Progenitor cell of endocrine pancreas (in vitro differentiated cells): Measurements from ENCODE around the gene CKB. TPM values are rescaled to one million over a fixed set of nuclear protein-coding genes. Genes with fewer than 3 reads are reported as not detected.
A peak's percentile ranks its signal among the peaks of the same experiment; 100 is the strongest.

Source experiments
- DNase-seq: peaks from one replicate; pipeline ENCODE4 v3.0.0; 2021; ENCODE audit warnings: low spot score; ENCODE audit not compliant: unreplicated experiment
- H3K27ac Mint-ChIP-seq: 2 replicates; pipeline ENCODE4 v1.8.0; 2021; ENCODE audit warnings: mild to moderate bottlenecking, moderate library complexity, mixed read lengths
- H3K27me3 Mint-ChIP-seq: 2 replicates; pipeline ENCODE4 v1.8.0; 2021; ENCODE audit warnings: mixed read lengths
- H3K36me3 Mint-ChIP-seq: 2 replicates; pipeline ENCODE4 v1.8.0; 2022; ENCODE audit warnings: mixed read lengths; ENCODE audit not compliant: insufficient read depth
- H3K4me1 Mint-ChIP-seq: 2 replicates; pipeline ENCODE4 v1.8.0; 2021; ENCODE audit warnings: low read depth, mixed read lengths
- H3K4me3 Mint-ChIP-seq: 2 replicates; pipeline ENCODE4 v1.8.0; 2021; ENCODE audit warnings: low read depth, mild to moderate bottlenecking, moderate library complexity, mixed read lengths
- H3K9me3 Mint-ChIP-seq: 2 replicates; pipeline ENCODE4 v1.8.0; 2021; ENCODE audit warnings: low read depth, mixed read lengths
- total RNA-seq: library from RNA; stranded (reverse); gene quantifications from 2 replicates; pipeline ENCODE4 v1.2.1, GENCODE V29; 2021
- TF ChIP-seq, protein P1 (sequence below): fragments of 200-600 bp; sonication (generic); IDR thresholded peaks from one replicate; pipeline ENCODE4 v1.5.0; 2021; ENCODE audit warnings: antibody characterized with exemption, mild to moderate bottlenecking; ENCODE audit not compliant: unreplicated experiment

Gene CKB
- total RNA-seq, 1 donor from 2014 or later = 983 TPM

DNA sequence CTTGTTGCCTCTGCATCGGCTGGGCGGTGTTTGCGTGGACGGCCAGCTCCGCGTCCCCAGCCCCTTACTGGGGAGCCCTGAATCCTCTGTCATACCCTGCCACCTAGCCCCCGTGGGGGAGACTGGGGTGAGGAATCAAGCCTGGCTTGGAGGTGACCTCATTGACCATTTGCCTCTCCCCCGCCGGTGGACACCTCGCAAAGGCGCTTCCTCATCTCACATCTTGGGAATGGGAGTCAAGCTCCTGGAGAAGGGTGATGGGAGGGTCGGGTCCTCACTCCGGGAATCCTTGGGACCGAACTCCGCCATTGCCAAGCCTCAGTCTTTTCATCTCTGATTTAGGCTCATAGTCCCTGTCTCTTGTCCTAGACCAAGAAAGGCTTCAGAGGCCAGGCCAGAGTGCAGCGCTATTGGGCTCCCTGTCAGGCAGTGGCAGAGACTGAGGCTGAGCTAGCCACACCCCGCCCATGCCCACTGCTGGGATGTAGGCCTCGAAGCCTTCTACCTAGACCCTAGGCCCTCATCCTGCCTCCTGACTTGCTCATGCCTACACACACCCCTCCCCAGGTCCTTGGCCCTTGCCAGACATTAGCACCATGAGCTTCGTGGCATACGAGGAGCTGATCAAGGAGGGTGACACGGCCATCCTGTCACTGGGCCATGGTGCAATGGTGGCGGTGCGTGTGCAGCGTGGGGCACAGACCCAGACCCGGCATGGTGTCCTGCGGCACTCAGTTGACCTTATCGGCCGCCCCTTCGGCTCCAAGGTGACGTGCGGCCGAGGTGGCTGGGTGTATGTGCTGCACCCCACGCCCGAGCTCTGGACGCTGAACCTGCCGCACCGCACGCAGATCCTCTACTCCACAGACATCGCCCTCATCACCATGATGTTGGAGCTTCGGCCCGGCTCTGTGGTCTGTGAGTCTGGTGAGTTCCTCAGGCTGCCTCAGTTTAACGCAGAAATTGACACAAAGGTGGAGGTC lies 7.0 kb upstream of the CKB start:
- Mint-ChIP-seq H3K9me3 (no peaks in the 10 kb centered on the region), H3K4me3 (peak overlapping the region; percentile 89), H3K27me3 (no peaks in the 10 kb centered on the region), H3K4me1 (peaks cover 37% of the 10 kb centered on the region), H3K36me3 (no peaks in the 10 kb centered on the region), H3K27ac (peak overlapping the region; percentile 89)
- no peak for DNase-seq
- TF ChIP-seq, protein P1, sequence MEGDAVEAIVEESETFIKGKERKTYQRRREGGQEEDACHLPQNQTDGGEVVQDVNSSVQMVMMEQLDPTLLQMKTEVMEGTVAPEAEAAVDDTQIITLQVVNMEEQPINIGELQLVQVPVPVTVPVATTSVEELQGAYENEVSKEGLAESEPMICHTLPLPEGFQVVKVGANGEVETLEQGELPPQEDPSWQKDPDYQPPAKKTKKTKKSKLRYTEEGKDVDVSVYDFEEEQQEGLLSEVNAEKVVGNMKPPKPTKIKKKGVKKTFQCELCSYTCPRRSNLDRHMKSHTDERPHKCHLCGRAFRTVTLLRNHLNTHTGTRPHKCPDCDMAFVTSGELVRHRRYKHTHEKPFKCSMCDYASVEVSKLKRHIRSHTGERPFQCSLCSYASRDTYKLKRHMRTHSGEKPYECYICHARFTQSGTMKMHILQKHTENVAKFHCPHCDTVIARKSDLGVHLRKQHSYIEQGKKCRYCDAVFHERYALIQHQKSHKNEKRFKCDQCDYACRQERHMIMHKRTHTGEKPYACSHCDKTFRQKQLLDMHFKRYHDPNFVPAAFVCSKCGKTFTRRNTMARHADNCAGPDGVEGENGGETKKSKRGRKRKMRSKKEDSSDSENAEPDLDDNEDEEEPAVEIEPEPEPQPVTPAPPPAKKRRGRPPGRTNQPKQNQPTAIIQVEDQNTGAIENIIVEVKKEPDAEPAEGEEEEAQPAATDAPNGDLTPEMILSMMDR = no peak

DNA sequence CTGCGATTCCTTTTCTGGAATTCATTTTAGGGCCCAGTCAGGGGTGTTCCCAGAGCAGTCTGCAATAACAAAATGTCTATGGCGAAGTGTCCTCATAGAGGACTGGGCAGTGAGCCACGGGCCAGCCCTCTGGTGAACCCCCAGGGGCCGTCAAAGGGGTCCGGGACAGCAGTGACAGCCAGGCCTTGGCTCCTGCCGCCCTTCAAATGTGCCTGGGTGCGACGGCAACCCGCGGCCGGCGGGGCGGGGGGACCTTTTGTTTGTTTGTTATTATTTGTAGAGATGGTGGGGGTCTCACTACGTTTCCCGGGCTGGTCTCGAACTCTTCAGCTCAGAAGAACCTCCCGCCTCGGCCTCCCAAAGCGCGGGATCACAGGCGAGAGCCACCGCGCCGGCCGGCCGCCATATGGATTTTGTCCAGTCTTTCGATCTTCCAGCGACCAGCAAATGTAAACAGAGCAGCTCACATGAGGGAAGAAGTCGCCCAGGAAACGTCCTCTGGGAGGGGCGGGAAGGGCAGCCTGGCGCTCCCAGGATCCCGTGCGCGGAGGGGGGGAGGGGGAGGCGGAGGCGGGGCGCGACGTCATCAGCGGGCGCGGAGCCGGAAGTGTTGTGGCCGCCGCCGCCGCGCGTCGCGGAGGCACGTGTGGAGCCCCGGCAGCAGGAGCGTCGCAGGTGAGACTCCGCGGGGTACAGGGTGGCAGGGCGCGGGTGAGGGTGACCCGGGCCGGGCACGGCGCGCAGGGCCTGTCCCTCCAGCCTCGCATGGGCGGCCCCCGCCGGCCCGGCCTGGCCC lies 6.2 kb upstream of the CKB start, which contains the start of gene TRMT61A:
Gene TRMT61A (plus strand): TSS at position 610 of the 796 bp plus-strand sequence. CDS start 783 bp downstream, outside the sequence.
- Mint-ChIP-seq H3K9me3 (no peaks in the 10 kb centered on the region), H3K27me3 (no peaks in the 10 kb centered on the region), H3K4me1 (peaks cover 45% of the 10 kb centered on the region), H3K36me3 (no peaks in the 10 kb centered on the region), H3K4me3 (peak within 1 kb of the TSS; percentile 89), H3K27ac (peak within 1 kb of the TSS; percentile 99)
- peak; percentile 74 for DNase-seq
- TF ChIP-seq, protein P1 = no peak

DNA sequence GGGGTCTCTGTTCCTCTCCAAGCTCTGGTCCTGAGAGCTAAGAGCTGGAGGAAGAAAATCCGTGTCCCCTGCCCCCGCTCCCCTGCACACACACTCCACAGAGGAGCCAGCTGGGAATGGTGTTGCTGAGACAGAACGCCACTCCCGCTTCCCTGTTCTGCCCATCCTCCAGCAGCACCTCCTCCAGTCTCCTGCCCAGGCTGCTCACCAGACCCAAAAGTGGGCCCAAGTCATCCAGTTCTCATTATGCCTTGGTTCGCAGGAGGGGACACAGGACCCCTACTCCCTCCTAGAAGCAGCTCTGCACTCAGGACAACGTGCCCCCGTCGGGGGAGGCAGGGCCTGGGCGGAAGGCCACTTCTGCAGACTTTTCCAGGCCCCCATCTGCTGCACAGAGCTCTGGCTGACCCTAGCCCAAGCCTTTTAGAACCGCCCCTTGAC lies 5.5 kb upstream of the CKB start:
- H3K4me1 Mint-ChIP-seq = peaks cover 49% of the 10 kb centered on the region
- H3K4me3 Mint-ChIP-seq = peak overlapping the region; percentile 89
- H3K27me3 Mint-ChIP-seq = no peaks in the 10 kb centered on the region
- no peaks in the 10 kb centered on the region for H3K9me3 Mint-ChIP-seq
- no peaks in the 10 kb centered on the region for H3K36me3 Mint-ChIP-seq
- TF ChIP-seq, protein P1 = no peak
- H3K27ac Mint-ChIP-seq = peak overlapping the region; percentile 99
- DNase-seq = no peak

DNA sequence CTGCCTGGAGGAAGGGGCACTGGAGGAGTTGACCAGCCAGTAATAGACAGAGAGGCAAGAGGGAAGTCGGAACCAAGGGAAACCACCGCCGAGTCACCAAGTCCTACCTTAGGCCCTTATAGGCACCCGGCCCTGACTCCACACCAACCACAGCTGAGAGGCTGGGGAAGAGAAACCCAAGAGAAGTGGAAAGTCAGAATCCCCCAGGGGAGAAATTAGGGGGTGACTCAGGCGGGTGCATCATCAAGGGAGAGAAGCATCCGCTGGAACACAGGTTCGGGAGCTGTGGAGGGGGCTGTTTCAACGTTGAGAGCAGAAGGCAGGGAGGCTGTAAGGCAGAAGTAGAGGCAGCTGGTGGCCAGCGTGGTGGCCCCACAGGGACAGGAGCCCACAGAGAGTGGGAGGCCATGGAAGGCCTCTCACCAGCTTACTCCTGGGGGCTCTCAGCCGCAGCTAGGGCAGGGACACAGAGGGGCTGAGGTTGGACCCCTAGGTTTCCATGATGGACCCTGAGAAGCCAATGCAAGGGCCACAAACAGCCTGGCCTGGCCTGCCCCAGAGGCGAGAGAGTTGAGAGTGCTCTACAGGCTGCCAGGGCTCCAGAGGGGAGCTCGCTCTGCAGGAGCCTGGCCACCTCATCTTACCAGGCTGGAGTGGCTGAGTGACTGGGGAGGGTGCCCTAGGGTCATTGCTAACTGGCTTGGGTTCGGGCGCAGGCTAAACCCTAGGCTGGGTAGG lies 4.9 kb upstream of the CKB start:
- TF ChIP-seq, protein P1 = no peak
- H3K36me3 Mint-ChIP-seq = no peaks in the 10 kb centered on the region
- peak overlapping the region; percentile 86 for H3K27ac Mint-ChIP-seq
- H3K4me1 Mint-ChIP-seq = peaks cover 49% of the 10 kb centered on the region
- DNase-seq = no peak
- no peaks in the 10 kb centered on the region for H3K9me3 Mint-ChIP-seq
- H3K4me3 Mint-ChIP-seq = peak overlapping the region; percentile 33
- no peaks in the 10 kb centered on the region for H3K27me3 Mint-ChIP-seq
